IMR-90 (cell line): ENCODE results near the gene CYB561D1. TPM values are rescaled to one million over a fixed set of nuclear protein-coding genes. Genes with fewer than 3 reads are reported as not detected.

Experiments used
- ATAC-seq: fragments of 200-7000 bp; cut with Tn5 transposase; 2 replicates; pipeline ENCODE4 v1.9.1; 2020; ENCODE audit warnings: low read depth, mild to moderate bottlenecking, moderate library complexity
- BruUV-seq: library from RNA; stranded (reverse); fragments of 400-500 nt; replicated peaks from 2 replicates; lab custom pipeline; 2021; lab: Mats Ljungman, UMichigan
- CTCF ChIA-PET: fragments of 300-600 bp; formaldehyde crosslinking; extraction: SDS; loops from one replicate; lab custom pipeline; 2021; ENCODE audit warnings: antibody characterized with exemption; lab: Yijun Ruan, JAX
- POLR2A ChIA-PET: fragments of 300-600 bp; sonication (Branson Sonifier 250); formaldehyde crosslinking; loops from one replicate; lab custom pipeline; 2022; ENCODE audit warnings: antibody characterized with exemption; ENCODE audit not compliant: unreplicated experiment; lab: Charles Lee
- DNase-seq: peaks from one replicate; pipeline ENCODE4 v3.0.0; 2013
- H2AFZ ChIP-seq: replicated peaks from 2 replicates; pipeline ENCODE3; 2013; ENCODE audit warnings: low read length, mild to moderate bottlenecking; ENCODE audit not compliant: poor library complexity
- H2AK5ac ChIP-seq: 2 replicates; pipeline ENCODE4 v1.6.1; 2013; ENCODE audit warnings: low read depth, low read length, inconsistent platforms
- H2AK9ac ChIP-seq: replicated peaks from 2 replicates; pipeline ENCODE3; 2013; ENCODE audit warnings: mild to moderate bottlenecking, low read depth, low read length, moderate library complexity; ENCODE audit not compliant: poor library complexity
- H2BK120ac ChIP-seq: 2 replicates; pipeline ENCODE4 v1.6.1; 2013; ENCODE audit warnings: low read depth, low read length, inconsistent platforms
- H2BK15ac ChIP-seq: 3 replicates; pipeline ENCODE4 v1.6.1; 2013; ENCODE audit warnings: low read depth, low read length, inconsistent platforms
- H2BK20ac ChIP-seq: 2 replicates; pipeline ENCODE4 v1.6.1; 2013; ENCODE audit warnings: low read depth, mild to moderate bottlenecking, inconsistent platforms, low read length, moderate library complexity
- H2BK5ac ChIP-seq: 2 replicates; pipeline ENCODE4 v1.6.1; 2013; ENCODE audit warnings: mild to moderate bottlenecking, low read depth, low read length, inconsistent platforms; ENCODE audit not compliant: poor library complexity, severe bottlenecking
- H3K14ac ChIP-seq: replicated peaks from 2 replicates; pipeline ENCODE4 v1.6.1; 2013; ENCODE audit warnings: low read depth, low read length, inconsistent platforms
- H3K18ac ChIP-seq: 2 replicates; pipeline ENCODE4 v1.6.1; 2013; ENCODE audit warnings: low read depth, low read length, control low read depth
- H3K23ac ChIP-seq: 2 replicates; pipeline ENCODE4 v1.6.1; 2013; ENCODE audit warnings: low read depth, low read length, inconsistent platforms
- H3K27ac ChIP-seq: 2 replicates; pipeline ENCODE4 v1.5.1; 2013; ENCODE audit warnings: mild to moderate bottlenecking, control low read depth, low read length; ENCODE audit not compliant: insufficient read depth
- H3K27me3 ChIP-seq: 2 replicates; pipeline ENCODE4 v1.6.1; 2013; ENCODE audit warnings: low read length; ENCODE audit not compliant: control insufficient read depth, insufficient read depth
- H3K36me3 ChIP-seq: 2 replicates; pipeline ENCODE4 v1.6.1; 2013; ENCODE audit warnings: low read length, mixed read lengths; ENCODE audit not compliant: control insufficient read depth, insufficient read depth
- H3K4ac ChIP-seq: 2 replicates; pipeline ENCODE4 v1.6.1; 2013; ENCODE audit warnings: low read depth, low read length, inconsistent platforms
- H3K4me1 ChIP-seq: 2 replicates; pipeline ENCODE4 v1.6.1; 2013; ENCODE audit warnings: low read length, mixed read lengths; ENCODE audit not compliant: control insufficient read depth, insufficient read depth
- H3K4me2 ChIP-seq: 2 replicates; pipeline ENCODE4 v1.6.1; 2013; ENCODE audit warnings: low read depth, mild to moderate bottlenecking, control low read depth, low read length, moderate library complexity
- H3K4me3 ChIP-seq: 2 replicates; pipeline ENCODE4 v1.5.1; 2013; ENCODE audit warnings: low read depth, mild to moderate bottlenecking, control low read depth, low read length, moderate library complexity; ENCODE audit not compliant: insufficient read depth
- H3K56ac ChIP-seq: 2 replicates; pipeline ENCODE4 v1.6.1; 2013; ENCODE audit warnings: low read length, inconsistent platforms; ENCODE audit not compliant: insufficient read depth; ENCODE audit errors: extremely low read depth
- H3K79me1 ChIP-seq, 2 experiments: 2 replicates each; pipeline ENCODE4 v1.6.1; 2013; ENCODE audit warnings: low read length in 2 of 2, inconsistent platforms in 1 of 2, low read depth in 1 of 2
- H3K9ac ChIP-seq: 2 replicates; pipeline ENCODE4 v1.6.1; 2013; ENCODE audit warnings: low read depth, low read length, control low read depth
- H3K9me1 ChIP-seq: 2 replicates; pipeline ENCODE4 v1.6.1; 2013; ENCODE audit warnings: low read length, inconsistent platforms; ENCODE audit not compliant: insufficient read depth
- H3K9me3 ChIP-seq: 2 replicates; pipeline ENCODE4 v1.6.1; 2013; ENCODE audit warnings: low read length; ENCODE audit not compliant: control insufficient read depth, insufficient read depth
- H4K20me1 ChIP-seq: 2 replicates; pipeline ENCODE4 v1.6.1; 2013; ENCODE audit warnings: low read length, inconsistent platforms; ENCODE audit not compliant: insufficient read depth
- H4K5ac ChIP-seq: 2 replicates; pipeline ENCODE4 v1.6.1; 2013; ENCODE audit warnings: mild to moderate bottlenecking, low read depth, low read length, control low read depth
- H4K8ac ChIP-seq, 2 experiments: 2 replicates each; pipeline ENCODE4 v1.6.1; 2013; ENCODE audit warnings: low read depth in 2 of 2, low read length in 2 of 2, control low read depth in 1 of 2, inconsistent platforms in 1 of 2
- H4K91ac ChIP-seq: 2 replicates; pipeline ENCODE4 v1.6.1; 2013; ENCODE audit warnings: low read depth, low read length, inconsistent platforms; ENCODE audit not compliant: insufficient read depth
- CTCF ChIP-seq: conservative IDR thresholded peaks from 2 replicates; pipeline ENCODE4 v1.5.1; 2012; ENCODE audit warnings: mild to moderate bottlenecking, low read depth, low read length, improper control_type of control experiment
- FOS ChIP-seq: fragments of 150-350 bp; IDR thresholded peaks from 2 replicates; pipeline ENCODE4 v1.6.1; 2016; ENCODE audit warnings: low read depth, low read length
- MAZ ChIP-seq: IDR thresholded peaks from 2 replicates; pipeline ENCODE4 v1.6.1; 2012; ENCODE audit warnings: low read depth, mild to moderate bottlenecking, low read length, improper control_type of control experiment, moderate library complexity, borderline replicate concordance
- NFE2L2 ChIP-seq: fragments of 150-350 bp; IDR thresholded peaks from 2 replicates; pipeline ENCODE4 v1.6.1; 2016; ENCODE audit warnings: low read depth, mild to moderate bottlenecking, low read length
- RAD21 ChIP-seq: IDR thresholded peaks from 2 replicates; pipeline ENCODE4 v1.6.1; 2012; ENCODE audit warnings: low read length, improper control_type of control experiment
- RCOR1 ChIP-seq: IDR thresholded peaks from 2 replicates; pipeline ENCODE4 v1.6.1; 2012; ENCODE audit warnings: mild to moderate bottlenecking, low read length, improper control_type of control experiment; ENCODE audit not compliant: insufficient replicate concordance
- SMC3 ChIP-seq: fragments of 150-350 bp; IDR thresholded peaks from 2 replicates; pipeline ENCODE4 v1.6.1; 2016; ENCODE audit warnings: low read depth, mild to moderate bottlenecking, antibody characterized with exemption, low read length, moderate library complexity
- USF2 ChIP-seq: fragments of 150-350 bp; IDR thresholded peaks from 2 replicates; pipeline ENCODE4 v1.6.1; 2017; ENCODE audit warnings: mild to moderate bottlenecking, antibody characterized with exemption, low read length, low read depth
- WGBS, 2 experiments: methylation state at CpG; one replicate each; pipeline versions ENCODE4 v1.1.5 to v1.1.7; 2013; ENCODE audit warnings: missing lambda C conversion rate in 2 of 2; ENCODE audit not compliant: insufficient read length in 1 of 2; ENCODE audit errors: extremely low coverage in 2 of 2; 5-methylcytosine and 5-hydroxymethylcytosine counted together
- dilution Hi-C: fragments of 300-500 bp; cut with HindIII; formaldehyde crosslinking; loops from one replicate; pipeline ENCODE4 v1.14.3; 2018; ENCODE audit warnings: low sequenced_read_pairs; ENCODE audit not compliant: unreplicated experiment
- in situ Hi-C: fragments of 300-500 bp; cut with MboI; formaldehyde crosslinking; loops from 3 replicates; pipeline ENCODE4 v1.14.3; 2019; ENCODE audit warnings: low sequenced_read_pairs, inconsistent platforms, mixed read lengths
- intact Hi-C: fragments of 100-400 bp; cut with micrococcal nuclease; formaldehyde crosslinking; loops from 2 replicates; pipeline ENCODE4 v1.10.0; 2022
- polyA plus RNA-seq, 3 experiments: library from polyadenylated mRNA; depleted of rRNA; stranded (reverse); fragments of >200 nt; gene quantifications; 2 replicates each; pipeline ENCODE4 v1.2.3, GENCODE V29; 2012; ENCODE audit warnings: low replicate concordance in 1 of 3
- total RNA-seq: library from RNA; depleted of rRNA; stranded (reverse); fragments of >200 nt; gene quantifications from 2 replicates; pipeline ENCODE4 v1.2.3, GENCODE V29; 2012

Gene CYB561D1
- total and polyA plus RNA-seq, 2 of the 4 experiments (the other 2 are of a cell fraction): 5.7 to 8.1 TPM

GRCh38 chr1:109490029-109490933, 3.6 kb upstream of the CYB561D1 start:
- Histone ChIP-seq H3K4me1 (peaks cover 6% of the 10 kb centered on the region), H2BK5ac (no peak overlapping the region), H3K23ac (no peak overlapping the region), H4K8ac (no peak overlapping the region), H2BK20ac (no peak overlapping the region), H3K79me1 (peaks cover 5 to 18% of the 10 kb centered on the region in 2 experiments; a peak in 3 of 4 replicates), H3K9ac (no peak overlapping the region), H3K4me2 (no peak overlapping the region), H4K91ac (no peak overlapping the region), H2BK120ac (no peak overlapping the region), H3K4me3 (no peak overlapping the region), H3K14ac (no peak overlapping the region), H2AFZ (peak overlapping the region; percentile 79), H3K56ac (no peak overlapping the region), H4K20me1 (peaks cover 2% of the 10 kb centered on the region; the same call in 1 of the 2 replicates), H3K36me3 (peaks cover 15% of the 10 kb centered on the region), H2AK5ac (no peak overlapping the region), H4K5ac (no peak overlapping the region), H2AK9ac (peak overlapping the region; percentile 63), H3K9me1 (peaks cover 8% of the 10 kb centered on the region), H3K18ac (no peak overlapping the region), H3K27ac (no peak overlapping the region), H3K9me3 (no peaks in the 10 kb centered on the region), H3K4ac (no peak overlapping the region), H3K27me3 (no peaks in the 10 kb centered on the region), H2BK15ac (no peak overlapping the region)
- ChIA-PET POLR2A (no interaction called here), CTCF (interaction anchor here (0.5 to 8.5 kb wide), 13 partner anchors 9 to 310 kb away, joined by 3 to 75 read pairs (median 3); partner anchors contain the start of gene AMIGO1)
- TF ChIP-seq CTCF: peak; percentile 81
- no peak for TF ChIP-seq NFE2L2
- TF ChIP-seq USF2: no peak
- TF ChIP-seq RAD21: peak; percentile 64
- peak; percentile 83 for TF ChIP-seq SMC3
- TF ChIP-seq RCOR1: no peak
- no peak for TF ChIP-seq FOS
- peak; percentile 34; the same call in 1 of the 2 replicates for TF ChIP-seq MAZ
- peak; percentile 63 for ATAC-seq
- in situ Hi-C loops: no loop called here
- intact Hi-C loops: loop anchor here (1.0 kb wide), 1 partner anchor 42 kb away; no protein-coding TSS in a partner anchor
- dilution Hi-C loops: no loop called here
- BruUV-seq: no TSS peak
- no CpG with 5 or more reads among the region's 11 CpGs for WGBS, 2 experiments
- DNase-seq: peak; percentile 60
